Naive thymus-derived CD4-positive, alpha-beta T cell (primary cell): ENCODE data around the gene ANK3. TPM values are rescaled to one million over a fixed set of nuclear protein-coding genes. Genes with fewer than 3 reads are reported as not detected.

ENCODE experiments used
- ATAC-seq: fragments of 150-1000 bp; cut with Tn5 transposase; 2 replicates; pipeline ENCODE4 v1.10.0; 2021; ENCODE audit warnings: mild to moderate bottlenecking, moderate library complexity
- CTCF ChIA-PET: fragments of 350-600 bp; sonication (Branson Sonifier 250); formaldehyde crosslinking; loops from one replicate; lab custom pipeline; 2021; ENCODE audit warnings: antibody characterized with exemption; lab: Charles Lee
- POLR2A ChIA-PET: fragments of 350-600 bp; sonication (Branson Sonifier 250); formaldehyde crosslinking; loops from one replicate; lab custom pipeline; 2021; ENCODE audit warnings: antibody characterized with exemption, inconsistent platforms; lab: Charles Lee
- DNase-seq, 9 donors: peaks; one replicate each; pipeline versions ENCODE4 v3.0.0 to v3.0.0-alpha.2; 2020 to 2022; ENCODE audit warnings: mixed read lengths in 1 of 9
- H3K27ac ChIP-seq: one replicate; pipeline ENCODE4 v1.7.0; 2013; ENCODE audit warnings: mild to moderate bottlenecking, low read depth, low read length, moderate library complexity
- H3K27me3 ChIP-seq, 2 donors: one replicate each; pipeline ENCODE4 v1.7.0; 2013; ENCODE audit warnings: low read length in 2 of 2, mild to moderate bottlenecking in 2 of 2, moderate library complexity in 2 of 2; ENCODE audit not compliant: control insufficient read depth in 2 of 2, insufficient read depth in 2 of 2
- H3K36me3 ChIP-seq, 3 experiments: 1 replicate in 2 of 3; 2 replicates in 1 of 3; pipeline ENCODE4 v1.7.0; 2013; ENCODE audit warnings: low read length in 3 of 3, mild to moderate bottlenecking in 3 of 3, moderate library complexity in 1 of 3; ENCODE audit not compliant: insufficient read depth in 3 of 3, control insufficient read depth in 2 of 3
- H3K4me1 ChIP-seq, 2 donors: one replicate each; pipeline ENCODE4 v1.7.0; 2013; ENCODE audit warnings: low read length in 2 of 2, mild to moderate bottlenecking in 2 of 2, moderate library complexity in 1 of 2; ENCODE audit not compliant: control insufficient read depth in 2 of 2, insufficient read depth in 2 of 2
- H3K4me3 ChIP-seq: 2 replicates; pipeline ENCODE4 v1.7.0; 2013; ENCODE audit warnings: mild to moderate bottlenecking, low read length
- H3K9me3 ChIP-seq, 3 experiments: 1 replicate in 2 of 3; 2 replicates in 1 of 3; pipeline ENCODE4 v1.7.0; 2013; ENCODE audit warnings: low read length in 3 of 3; ENCODE audit not compliant: control insufficient read depth in 2 of 3
- H3K27ac Mint-ChIP-seq, 9 donors: one replicate each; pipeline ENCODE4 v1.8.0; 2020 to 2022; ENCODE audit warnings: mixed read lengths in 9 of 9, mild to moderate bottlenecking in 8 of 9, moderate library complexity in 5 of 9, inconsistent platforms in 2 of 9
- H3K27me3 Mint-ChIP-seq, 5 donors: one replicate each; pipeline ENCODE4 v1.8.0; 2021 to 2022; ENCODE audit warnings: mixed read lengths in 5 of 5, mild to moderate bottlenecking in 1 of 5
- H3K36me3 Mint-ChIP-seq, 5 donors: one replicate each; pipeline ENCODE4 v1.8.0; 2020 to 2022; ENCODE audit warnings: mixed read lengths in 5 of 5, mild to moderate bottlenecking in 3 of 5, inconsistent platforms in 1 of 5
- H3K4me1 Mint-ChIP-seq, 7 donors: one replicate each; pipeline ENCODE4 v1.8.0; 2020 to 2022; ENCODE audit warnings: mixed read lengths in 7 of 7, mild to moderate bottlenecking in 3 of 7, inconsistent platforms in 1 of 7
- H3K4me3 Mint-ChIP-seq, 10 donors: one replicate each; pipeline ENCODE4 v1.8.0; 2020 to 2022; ENCODE audit warnings: mild to moderate bottlenecking in 10 of 10, mixed read lengths in 10 of 10, moderate library complexity in 6 of 10, inconsistent platforms in 2 of 10
- H3K9me3 Mint-ChIP-seq, 11 donors: one replicate each; pipeline ENCODE4 v1.8.0; 2020 to 2022; ENCODE audit warnings: mixed read lengths in 11 of 11, mild to moderate bottlenecking in 4 of 11, inconsistent platforms in 1 of 11, moderate library complexity in 1 of 11
- intact Hi-C, 2 donors: fragments of 100-400 bp; cut with micrococcal nuclease; formaldehyde crosslinking; loops; one replicate each; pipeline ENCODE4 v1.15.1; 2023
- polyA plus RNA-seq, 2 donors: library from polyadenylated mRNA; unstranded; fragments of 300-500 nt; fragmentation: Illumina TruSeq; gene quantifications; one replicate each; pipeline ENCODE4 v1.2.3, GENCODE V29; 2021
- total RNA-seq, 6 experiments: library from RNA in 5 of 6; stranded (reverse) in 5 of 6; gene quantifications; 1 replicate in 5 of 6; 2 replicates in 1 of 6; pipeline ENCODE4 v1.2.3 and lab custom pipeline; 2021 to 2026

ANK3 gene
- total and polyA plus RNA-seq, 7 experiments from 2014 or later, result 23.9 to 72.9 (median 61.4) TPM

DNA sequence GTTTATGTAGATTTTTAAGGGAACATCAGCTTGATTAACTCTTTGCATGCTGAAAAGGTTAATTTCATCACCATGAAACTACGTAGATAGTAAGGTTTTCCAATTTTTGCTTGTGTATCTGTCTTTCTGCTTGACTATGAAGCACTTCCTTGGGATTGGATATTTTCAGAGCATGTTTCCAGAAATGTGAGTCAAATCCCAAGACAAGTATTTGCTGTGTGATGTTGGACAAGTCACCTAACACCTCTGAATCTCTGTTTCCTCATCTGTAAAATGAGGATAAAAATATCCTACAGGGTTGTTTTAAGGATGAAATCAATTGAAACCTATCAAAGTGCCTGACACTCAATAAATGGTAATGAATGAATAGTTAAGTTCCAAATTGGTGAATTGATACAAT lies 42.4 kb downstream of the ANK3 start:
- H3K4me3 Mint-ChIP-seq, result no peak overlapping the region
- no peaks in the 10 kb centered on the region for H3K27me3 ChIP-seq
- no peak overlapping the region for H3K27ac ChIP-seq
- H3K4me1 Mint-ChIP-seq, result peaks cover 0 to 28% (median 5%) of the 10 kb centered on the region in 7 donors
- H3K4me1 ChIP-seq, result no peaks in the 10 kb centered on the region
- H3K27me3 Mint-ChIP-seq, result no peaks in the 10 kb centered on the region
- intact Hi-C loops, result no loop called here
- no peak for ATAC-seq
- H3K36me3 ChIP-seq, result no peaks in the 10 kb centered on the region
- CTCF ChIA-PET, result no interaction called here
- peaks cover 0 to 11% (median 3%) of the 10 kb centered on the region in 5 donors for H3K36me3 Mint-ChIP-seq
- H3K27ac Mint-ChIP-seq, result no peak overlapping the region
- DNase-seq, result no peak
- POLR2A ChIA-PET, result no interaction called here
- H3K9me3 ChIP-seq, result no peaks in the 10 kb centered on the region
- no peak overlapping the region for H3K4me3 ChIP-seq
- H3K9me3 Mint-ChIP-seq, result no peaks in the 10 kb centered on the region

DNA sequence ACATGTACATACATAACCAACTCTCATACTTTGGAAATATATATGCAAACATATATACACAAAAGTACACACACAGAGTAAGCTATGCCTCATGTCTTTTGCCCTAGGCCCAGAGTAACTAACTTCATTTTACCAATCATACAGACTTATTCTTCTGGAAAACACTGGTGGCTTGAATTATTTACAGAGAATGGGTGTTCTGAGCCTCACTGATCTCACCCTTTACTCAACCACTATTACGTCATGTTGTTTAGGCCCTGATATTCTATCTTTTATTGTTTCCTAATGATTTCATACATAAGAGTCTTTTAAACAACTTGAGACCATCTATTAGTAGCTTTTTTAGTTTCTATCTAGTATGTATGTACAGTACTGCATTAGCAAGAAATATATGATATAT lies 43.0 kb downstream of the ANK3 start:
- Histone ChIP-seq H3K27ac (no peak overlapping the region), H3K4me1 (no peaks in the 10 kb centered on the region), H3K27me3 (no peaks in the 10 kb centered on the region), H3K9me3 (no peaks in the 10 kb centered on the region), H3K36me3 (no peaks in the 10 kb centered on the region), H3K4me3 (no peak overlapping the region)
- no peak overlapping the region for H3K27ac Mint-ChIP-seq
- peaks cover 0 to 33% (median 5%) of the 10 kb centered on the region in 7 donors for H3K4me1 Mint-ChIP-seq
- ATAC-seq, result no peak
- no peaks in the 10 kb centered on the region for H3K27me3 Mint-ChIP-seq
- no peaks in the 10 kb centered on the region for H3K9me3 Mint-ChIP-seq
- H3K36me3 Mint-ChIP-seq, result peaks cover 0 to 11% (median 3%) of the 10 kb centered on the region in 5 donors
- CTCF ChIA-PET, result no interaction called here
- DNase-seq, result no peak
- no peak overlapping the region for H3K4me3 Mint-ChIP-seq
- intact Hi-C loops, result no loop called here
- POLR2A ChIA-PET, result no interaction called here

DNA sequence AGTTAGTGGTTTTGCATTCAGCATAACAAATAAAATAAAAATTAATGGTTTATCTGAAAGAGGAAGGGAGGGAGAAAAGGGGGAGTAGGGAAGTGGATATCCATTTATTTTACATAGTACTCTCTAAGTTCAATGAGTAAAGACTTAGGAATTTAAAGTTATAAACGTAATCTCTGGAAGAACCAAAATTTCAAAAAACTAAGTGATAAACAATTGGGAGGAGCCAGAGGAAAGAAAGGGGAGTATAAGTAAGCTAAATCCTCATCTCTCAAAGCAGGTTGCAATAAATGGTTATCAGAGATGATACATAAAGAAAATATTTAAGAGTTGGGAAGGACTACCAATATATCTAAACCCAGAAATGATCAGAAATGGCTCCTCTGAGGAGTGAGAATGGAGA lies 46.4 kb downstream of the ANK3 start:
- H3K36me3 ChIP-seq, result no peaks in the 10 kb centered on the region
- CTCF ChIA-PET, result no interaction called here
- DNase-seq, result no peak
- no peak overlapping the region for H3K4me3 ChIP-seq
- POLR2A ChIA-PET, result no interaction called here
- no peaks in the 10 kb centered on the region for H3K4me1 ChIP-seq
- Mint-ChIP-seq H3K36me3 (peaks cover 0 to 21% (median 0%) of the 10 kb centered on the region in 5 donors), H3K9me3 (no peaks in the 10 kb centered on the region), H3K27me3 (no peaks in the 10 kb centered on the region), H3K4me3 (no peak overlapping the region), H3K27ac (no peak overlapping the region), H3K4me1 (peaks cover 0 to 25% (median 6%) of the 10 kb centered on the region in 7 donors)
- H3K9me3 ChIP-seq, result no peaks in the 10 kb centered on the region
- H3K27me3 ChIP-seq, result no peaks in the 10 kb centered on the region
- no peak overlapping the region for H3K27ac ChIP-seq
- ATAC-seq, result no peak
- intact Hi-C loops, result no loop called here

DNA sequence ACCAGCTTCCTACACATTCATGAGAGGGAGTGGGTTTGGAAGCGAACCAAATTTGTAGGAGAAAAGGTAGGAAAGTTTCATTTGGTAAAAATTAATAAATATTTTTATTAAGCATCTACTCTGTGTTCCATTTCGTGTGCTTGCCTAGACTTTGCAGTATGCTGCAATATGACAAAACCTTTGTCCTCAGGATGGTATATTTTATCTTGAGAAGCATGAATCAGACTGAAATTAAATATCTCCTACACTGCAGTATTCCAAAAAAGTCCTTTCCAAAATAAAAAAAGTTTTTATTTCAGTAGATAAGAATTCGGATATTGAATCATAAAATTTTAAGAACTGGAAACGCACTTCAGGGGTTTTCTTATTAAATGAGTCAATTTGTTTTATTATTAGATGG lies 47.7 kb downstream of the ANK3 start:
- no peaks in the 10 kb centered on the region for H3K9me3 ChIP-seq
- H3K4me3 ChIP-seq, result no peak overlapping the region
- no peaks in the 10 kb centered on the region for H3K4me1 ChIP-seq
- ChIA-PET CTCF (no interaction called here), POLR2A (no interaction called here)
- peaks cover 0 to 1% (median 0%) of the 10 kb centered on the region in 11 donors for H3K9me3 Mint-ChIP-seq
- H3K27ac ChIP-seq, result no peak overlapping the region
- H3K4me3 Mint-ChIP-seq, result no peak overlapping the region
- no peak for DNase-seq
- intact Hi-C loops, result no loop called here
- H3K36me3 Mint-ChIP-seq, result peaks cover 0 to 32% (median 5%) of the 10 kb centered on the region in 5 donors
- peaks cover 0 to 20% (median 6%) of the 10 kb centered on the region in 7 donors for H3K4me1 Mint-ChIP-seq
- H3K27ac Mint-ChIP-seq, result no peak overlapping the region
- H3K36me3 ChIP-seq, result no peaks in the 10 kb centered on the region
- H3K27me3 ChIP-seq, result no peaks in the 10 kb centered on the region
- ATAC-seq, result no peak
- no peaks in the 10 kb centered on the region for H3K27me3 Mint-ChIP-seq

DNA sequence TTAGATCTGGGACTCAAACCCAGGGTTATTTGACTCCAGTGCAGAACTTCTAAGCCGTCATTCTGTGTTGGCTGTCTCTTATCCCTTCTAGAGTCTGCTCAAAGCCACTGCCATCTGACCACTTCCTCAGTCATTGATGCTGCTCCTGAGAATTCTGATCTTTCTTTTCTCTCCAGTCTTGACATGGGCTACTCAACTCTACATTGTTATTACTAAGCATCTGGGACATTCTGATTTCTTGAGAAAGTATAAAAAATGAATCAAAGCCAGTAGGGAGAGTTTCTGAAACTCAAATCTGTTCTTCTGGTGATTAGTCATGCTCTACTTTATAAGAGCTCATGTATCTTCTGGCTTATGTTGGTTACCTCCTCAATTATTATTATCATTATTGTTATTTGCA lies 48.7 kb downstream of the ANK3 start:
- Histone ChIP-seq H3K4me1 (no peaks in the 10 kb centered on the region), H3K36me3 (no peaks in the 10 kb centered on the region), H3K9me3 (no peaks in the 10 kb centered on the region), H3K27me3 (no peaks in the 10 kb centered on the region), H3K27ac (no peak overlapping the region), H3K4me3 (no peak overlapping the region)
- Mint-ChIP-seq H3K27ac (no peak overlapping the region), H3K36me3 (peaks cover 0 to 39% (median 5%) of the 10 kb centered on the region in 5 donors), H3K27me3 (no peaks in the 10 kb centered on the region), H3K4me1 (peaks cover 0 to 14% (median 6%) of the 10 kb centered on the region in 7 donors), H3K9me3 (peaks cover 0 to 1% (median 0%) of the 10 kb centered on the region in 11 donors), H3K4me3 (no peak overlapping the region)
- intact Hi-C loops, result no loop called here
- DNase-seq (no peak), ATAC-seq (no peak)
- CTCF ChIA-PET, result no interaction called here
- POLR2A ChIA-PET, result no interaction called here

DNA sequence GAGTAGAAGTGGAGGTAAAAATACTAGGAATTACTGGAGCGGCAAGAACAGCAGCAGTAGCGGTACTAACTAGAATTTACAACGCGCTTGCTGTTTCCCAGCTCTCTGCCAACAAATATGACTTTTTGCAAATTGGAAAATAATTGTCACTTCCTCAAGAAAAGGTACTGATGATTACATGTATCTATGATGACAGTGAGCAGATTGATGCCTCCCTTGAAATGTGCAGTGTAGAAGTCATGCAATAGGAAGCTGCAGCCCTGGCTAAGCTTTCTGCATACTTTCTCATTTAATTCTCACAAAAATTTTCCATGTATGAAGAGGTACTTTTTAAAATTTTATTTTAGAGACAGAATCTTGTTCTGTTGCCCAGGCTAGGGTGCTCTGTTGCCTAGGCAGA lies 49.9 kb downstream of the ANK3 start:
- no peaks in the 10 kb centered on the region for H3K4me1 ChIP-seq
- H3K4me3 ChIP-seq, result no peak overlapping the region
- H3K36me3 Mint-ChIP-seq, result peaks cover 0 to 41% (median 5%) of the 10 kb centered on the region in 5 donors
- DNase-seq (no peak), ATAC-seq (no peak)
- no peaks in the 10 kb centered on the region for H3K36me3 ChIP-seq
- peaks cover 0 to 1% (median 0%) of the 10 kb centered on the region in 11 donors for H3K9me3 Mint-ChIP-seq
- intact Hi-C loops, result no loop called here
- POLR2A ChIA-PET, result no interaction called here
- no peak overlapping the region for H3K27ac ChIP-seq
- H3K27me3 ChIP-seq, result no peaks in the 10 kb centered on the region
- H3K27me3 Mint-ChIP-seq, result no peaks in the 10 kb centered on the region
- H3K9me3 ChIP-seq, result no peaks in the 10 kb centered on the region
- no peak overlapping the region for H3K4me3 Mint-ChIP-seq
- H3K27ac Mint-ChIP-seq, result no peak overlapping the region
- CTCF ChIA-PET, result no interaction called here
- peaks cover 0 to 14% (median 6%) of the 10 kb centered on the region in 7 donors for H3K4me1 Mint-ChIP-seq

DNA sequence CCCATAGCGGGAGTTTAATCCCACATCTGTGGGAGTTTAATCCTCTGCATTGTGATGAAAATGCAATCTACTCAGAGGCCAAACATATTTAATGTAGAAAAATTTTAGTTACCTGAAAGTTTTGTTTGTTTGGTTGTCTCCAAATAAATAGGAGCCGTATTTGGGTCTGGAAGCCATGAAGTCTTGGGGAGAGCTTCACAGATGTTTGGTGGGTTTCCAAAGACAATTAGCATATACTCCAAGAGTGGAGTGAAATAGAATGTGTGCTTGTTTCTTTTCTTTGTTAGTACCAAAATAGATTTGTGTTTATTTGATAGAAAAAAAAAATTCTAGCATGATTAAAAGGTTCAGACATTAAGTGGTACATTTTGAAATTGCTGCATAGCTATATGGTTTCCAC lies 50.9 kb downstream of the ANK3 start:
- Mint-ChIP-seq H3K4me3 (no peak overlapping the region), H3K27me3 (no peaks in the 10 kb centered on the region), H3K9me3 (peaks cover 0 to 1% (median 0%) of the 10 kb centered on the region in 11 donors), H3K27ac (no peak overlapping the region), H3K4me1 (peaks cover 0 to 14% (median 6%) of the 10 kb centered on the region in 7 donors), H3K36me3 (peaks cover 0 to 38% (median 5%) of the 10 kb centered on the region in 5 donors)
- H3K4me3 ChIP-seq, result no peak overlapping the region
- DNase-seq (no peak), ATAC-seq (no peak)
- H3K4me1 ChIP-seq, result no peaks in the 10 kb centered on the region
- no peaks in the 10 kb centered on the region for H3K9me3 ChIP-seq
- no peaks in the 10 kb centered on the region for H3K27me3 ChIP-seq
- H3K36me3 ChIP-seq, result no peaks in the 10 kb centered on the region
- ChIA-PET POLR2A (no interaction called here), CTCF (interaction anchor here (0.6 kb wide), 1 partner anchor 1756 kb away, joined by 5 read pairs; no protein-coding TSS in a partner anchor)
- intact Hi-C loops, result no loop called here
- H3K27ac ChIP-seq, result no peak overlapping the region
